GM12801 (cell line): ENCODE results near the gene ENO1.

Source experiments
- CTCF ChIP-seq: IDR thresholded peaks from one replicate; pipeline ENCODE4 v1.5.1; 2011; ENCODE audit warnings: control low read depth; ENCODE audit not compliant: insufficient read length; ENCODE audit errors: extremely low read depth

ENO1 gene

GRCh38 chr1:8812081-8812480, 66.4 kb downstream of the ENO1 start:
- TF ChIP-seq CTCF, result no peak
